ENCODE results near the gene ZNF529. TPM values are rescaled to one million over a fixed set of nuclear protein-coding genes. Genes with fewer than 3 reads are reported as not detected.

Gene ZNF529
- total RNA-seq, 1 experiment from 2014 or later: 16.9 TPM

DNA sequence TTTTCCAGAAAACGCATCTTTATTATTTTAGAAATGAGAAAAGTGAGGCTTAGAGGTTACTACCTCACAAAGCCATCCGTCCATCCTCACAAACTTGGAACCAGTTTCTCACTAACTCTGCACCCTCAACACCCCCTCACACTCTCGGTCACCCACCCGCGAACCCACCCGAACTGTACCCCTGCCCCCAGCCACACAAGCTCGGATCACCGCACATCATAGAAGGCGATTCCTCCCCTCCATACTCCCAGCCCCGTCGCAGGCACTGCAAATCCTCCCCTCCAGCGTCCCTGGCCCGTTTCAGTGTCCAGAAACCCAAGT lies 45.3 kb downstream of the ZNF529 start:
- no peak overlapping the region; the same call in 1 of the 2 replicates for H2BK15ac ChIP-seq (ENCODE audit: low read depth, low read length)
- Mint-ChIP-seq H3K4me3 (peak overlapping the region; percentile 99 to 100), H3K27ac (peak overlapping the region; percentile 99 to 100 (median 100)), H3K4me1 (peaks cover 14% of the 10 kb centered on the region in 2 experiments), H3K9me3 (peaks cover 17 to 54% of the 10 kb centered on the region in 2 experiments), H3K27me3 (ENCODE audit: low read depth) (no peaks in the 10 kb centered on the region), H3K36me3 (ENCODE audit: insufficient read depth in 1 of 3, low read depth in 3 of 3) (peaks cover 35 to 58% (median 42%) of the 10 kb centered on the region in 3 experiments)
- peak overlapping the region; percentile 11 for H3K56ac ChIP-seq (ENCODE audit: insufficient read length, low read depth, low read length)
- H3K4me1 ChIP-seq (ENCODE audit: insufficient read depth, low read length): 0 out of 2 replicates have a peak, but pooled peaks cover 3% of the 10 kb centered on the region
- WGBS (ENCODE audit: extremely low coverage, insufficient read length, low lambda C conversion rate): no CpG with 5 or more reads among the region's 13 CpGs
- peaks cover 7% of the 10 kb centered on the region for H3K23me2 ChIP-seq (ENCODE audit: insufficient read length, low read depth, low read length, poor library complexity, severe bottlenecking)
- H3K4me2 ChIP-seq (ENCODE audit: insufficient read depth, insufficient read length, low read length): peak overlapping the region; percentile 94
- no peaks in the 10 kb centered on the region for H3K79me1 ChIP-seq (ENCODE audit: insufficient read depth, low read depth, low read length, poor library complexity, severe bottlenecking)
- no peak overlapping the region for H2BK120ac ChIP-seq (ENCODE audit: low read depth, low read length, poor library complexity, severe bottlenecking)
- peak overlapping the region; percentile 99 for H3K18ac ChIP-seq (ENCODE audit: insufficient read length, low read depth, low read length)
- no peaks in the 10 kb centered on the region for H4K20me1 ChIP-seq (ENCODE audit: control insufficient read depth, insufficient read depth, insufficient read length)
- H2BK5ac ChIP-seq (ENCODE audit: insufficient read length, low read length): peak overlapping the region; percentile 64
- H3K27ac ChIP-seq (ENCODE audit: insufficient read length, low read depth, low read length): peak overlapping the region; percentile 28
- H4K91ac ChIP-seq (ENCODE audit: insufficient read length, low read depth, low read length): no peak overlapping the region
- peak overlapping the region; percentile 93 for H3K9ac ChIP-seq (ENCODE audit: extremely low read depth, insufficient read length, low read length)
- no peak overlapping the region for H3K23ac ChIP-seq (ENCODE audit: insufficient read length, low read depth, low read length)
- H3K27me3 ChIP-seq (ENCODE audit: insufficient read depth, low read length): no peaks in the 10 kb centered on the region
- H4K8ac ChIP-seq (replicated peaks; ENCODE audit: insufficient read length, low read depth, low read length): no peak overlapping the region
- H2AK5ac ChIP-seq (ENCODE audit: insufficient read length, low read length): no peak overlapping the region
- no peak for DNase-seq
- H3K9me3 ChIP-seq (ENCODE audit: control insufficient read depth, low read depth, low read length): peaks cover 5% of the 10 kb centered on the region
- TF ChIP-seq, protein P1, sequence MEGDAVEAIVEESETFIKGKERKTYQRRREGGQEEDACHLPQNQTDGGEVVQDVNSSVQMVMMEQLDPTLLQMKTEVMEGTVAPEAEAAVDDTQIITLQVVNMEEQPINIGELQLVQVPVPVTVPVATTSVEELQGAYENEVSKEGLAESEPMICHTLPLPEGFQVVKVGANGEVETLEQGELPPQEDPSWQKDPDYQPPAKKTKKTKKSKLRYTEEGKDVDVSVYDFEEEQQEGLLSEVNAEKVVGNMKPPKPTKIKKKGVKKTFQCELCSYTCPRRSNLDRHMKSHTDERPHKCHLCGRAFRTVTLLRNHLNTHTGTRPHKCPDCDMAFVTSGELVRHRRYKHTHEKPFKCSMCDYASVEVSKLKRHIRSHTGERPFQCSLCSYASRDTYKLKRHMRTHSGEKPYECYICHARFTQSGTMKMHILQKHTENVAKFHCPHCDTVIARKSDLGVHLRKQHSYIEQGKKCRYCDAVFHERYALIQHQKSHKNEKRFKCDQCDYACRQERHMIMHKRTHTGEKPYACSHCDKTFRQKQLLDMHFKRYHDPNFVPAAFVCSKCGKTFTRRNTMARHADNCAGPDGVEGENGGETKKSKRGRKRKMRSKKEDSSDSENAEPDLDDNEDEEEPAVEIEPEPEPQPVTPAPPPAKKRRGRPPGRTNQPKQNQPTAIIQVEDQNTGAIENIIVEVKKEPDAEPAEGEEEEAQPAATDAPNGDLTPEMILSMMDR (conservative IDR thresholded peaks at IDR 0.05): no peak
- H3T11ph ChIP-seq (ENCODE audit: low read length): no peak overlapping the region
- no peak overlapping the region for H2BK12ac ChIP-seq (ENCODE audit: insufficient read length, low read depth, low read length)
- no peak overlapping the region for H3K4ac ChIP-seq (ENCODE audit: low read depth, low read length)
- peaks cover 10% of the 10 kb centered on the region for H3K79me2 ChIP-seq (ENCODE audit: insufficient read depth, low read length)
- H2BK20ac ChIP-seq (ENCODE audit: low read depth, low read length, poor library complexity, severe bottlenecking): no peak overlapping the region
- peak overlapping the region; percentile 99 for H3K14ac ChIP-seq (ENCODE audit: insufficient read depth, low read length)
- no peak overlapping the region for H2AFZ ChIP-seq (ENCODE audit: low read length)
- peak overlapping the region; percentile 94 for H4K5ac ChIP-seq (ENCODE audit: insufficient read length, low read depth, low read length)

Measured in H9 (cell line).